ENCODE measurements around the gene PSMA3.

DNA sequence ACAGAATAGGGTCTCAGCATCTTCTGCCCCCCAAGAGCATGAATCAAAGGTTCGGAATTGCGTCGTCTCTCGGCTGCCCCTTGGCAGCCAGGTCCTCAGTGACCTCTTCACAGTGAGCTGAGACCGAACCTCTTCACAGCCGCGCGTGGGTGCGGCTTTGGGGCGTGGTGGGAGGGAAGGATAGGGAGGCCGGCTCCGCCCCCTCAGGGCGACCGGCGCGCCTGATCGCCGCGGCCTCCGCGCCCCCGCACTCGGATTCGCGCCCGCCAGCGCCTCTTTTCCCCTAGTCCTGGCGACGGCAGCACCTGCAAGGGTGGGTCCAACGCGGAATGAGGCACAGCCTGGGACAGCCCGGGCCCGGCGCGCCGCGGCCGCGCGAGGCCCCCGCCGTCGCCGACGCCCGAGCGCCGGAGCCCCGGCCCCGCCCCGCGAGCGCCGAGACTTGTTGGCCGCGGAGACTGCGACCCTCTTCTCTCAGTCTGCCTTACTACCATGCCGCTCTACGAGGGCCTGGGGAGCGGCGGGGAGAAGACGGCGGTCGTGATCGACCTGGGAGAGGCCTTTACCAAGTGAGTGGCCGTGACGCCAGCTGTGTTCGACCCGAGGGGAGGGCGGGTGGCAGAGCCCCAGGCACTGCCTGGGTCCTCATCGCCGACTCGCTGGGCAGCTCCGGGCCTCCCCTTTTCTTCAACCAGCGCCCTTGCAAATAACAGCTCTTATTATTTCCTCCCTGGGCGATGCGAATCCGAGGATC lies 44.7 kb upstream of the PSMA3 start, which contains the start of gene ACTR10:
- TF ChIP-seq SP1 (CRISPR knock-in tag; IDR thresholded peaks at IDR 0.05) (peak; percentile 85), PHF8 (IDR thresholded peaks at IDR 0.05; ENCODE audit: borderline replicate concordance, low read length) (peak; percentile 83; the same call in 1 of the 2 replicates), SAFB (IDR thresholded peaks at IDR 0.05; ENCODE audit: borderline replicate concordance, low read depth, low read length) (peak; percentile 91; the same call in 1 of the 2 replicates)
- TF ChIP-seq, protein P1, sequence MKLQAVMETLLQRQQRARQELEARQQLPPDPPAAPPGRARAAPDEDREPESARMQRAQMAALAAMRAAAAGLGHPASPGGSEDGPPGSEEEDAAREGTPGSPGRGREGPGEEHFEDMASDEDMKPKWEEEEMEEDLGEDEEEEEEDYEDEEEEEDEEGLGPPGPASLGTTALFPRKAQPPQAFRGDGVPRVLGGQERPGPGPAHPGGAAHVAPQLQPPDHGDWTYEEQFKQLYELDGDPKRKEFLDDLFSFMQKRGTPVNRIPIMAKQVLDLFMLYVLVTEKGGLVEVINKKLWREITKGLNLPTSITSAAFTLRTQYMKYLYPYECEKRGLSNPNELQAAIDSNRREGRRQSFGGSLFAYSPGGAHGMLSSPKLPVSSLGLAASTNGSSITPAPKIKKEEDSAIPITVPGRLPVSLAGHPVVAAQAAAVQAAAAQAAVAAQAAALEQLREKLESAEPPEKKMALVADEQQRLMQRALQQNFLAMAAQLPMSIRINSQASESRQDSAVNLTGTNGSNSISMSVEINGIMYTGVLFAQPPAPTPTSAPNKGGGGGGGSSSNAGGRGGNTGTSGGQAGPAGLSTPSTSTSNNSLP (IDR thresholded peaks at IDR 0.05; ENCODE audit: borderline replicate concordance, low read depth, low read length): no peak

Data from K562 (cell line).